ENCODE data around the gene SSTR5.

- TF ChIP-seq CTCF (IDR thresholded peaks at IDR 0.05) = no peak
- no peak for TF ChIP-seq POLR2AphosphoS5 (IDR thresholded peaks at IDR 0.05)
- no peak for TF ChIP-seq EP300 (IDR thresholded peaks at IDR 0.05)
- no peak for TF ChIP-seq POLR2A (IDR thresholded peaks at IDR 0.05)
Observed at GRCh38 chr16:1063728-1064127, 8.8 kb upstream of the SSTR5 start.
